GM21825 (cell line): Measurements from ENCODE around the gene PSMC2.
"Not testable (repeated sequence)": the region's sequence is repeated elsewhere in the genome, so short reads cannot be mapped to it uniquely, and the experiment has no call there.

Experiments used
- ATAC-seq: cut with Tn5 transposase; IDR thresholded peaks from one replicate; pipeline ENCODE4 v1.9.1; 2021; ENCODE audit warnings: mild to moderate bottlenecking, moderate library complexity; ENCODE audit not compliant: unreplicated experiment

The PSMC2 gene

GRCh38 chr7:103373866-103374643 is 26.6 kb downstream of the PSMC2 start:
- no peak for ATAC-seq

DNA sequence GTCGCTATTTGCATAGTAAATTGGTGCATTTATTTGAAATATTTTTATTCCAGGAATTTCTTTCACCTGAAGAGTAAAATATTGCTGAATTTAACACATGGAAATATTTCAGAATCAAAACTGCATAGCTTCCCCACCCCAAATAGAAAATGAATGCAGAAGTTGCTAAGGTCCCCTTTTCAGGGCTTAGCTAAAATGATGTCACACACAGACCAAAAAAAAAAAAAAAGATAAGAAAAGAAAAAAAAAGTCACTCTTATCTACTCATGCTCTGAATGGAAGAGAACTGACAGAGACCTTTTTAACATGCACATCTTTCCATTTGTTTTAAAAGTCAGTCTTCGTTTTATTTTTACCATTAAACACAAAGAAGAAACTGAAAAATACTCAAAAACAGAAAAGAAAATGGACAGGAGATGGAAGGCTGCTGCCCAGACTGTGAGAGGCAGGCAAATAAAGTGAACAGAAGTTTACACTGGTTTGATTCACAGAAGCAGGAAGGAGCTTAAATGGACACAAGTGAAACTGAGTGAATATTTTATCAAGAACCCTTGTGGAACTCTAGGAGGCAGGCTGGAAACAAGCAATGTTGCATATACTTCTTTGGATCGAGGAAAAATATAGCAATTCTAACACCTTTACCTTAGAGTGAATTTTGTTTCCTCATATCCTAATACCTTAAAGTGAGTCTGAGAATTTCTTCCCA is 32.0 kb downstream of the PSMC2 start:
- ATAC-seq: no peak

DNA sequence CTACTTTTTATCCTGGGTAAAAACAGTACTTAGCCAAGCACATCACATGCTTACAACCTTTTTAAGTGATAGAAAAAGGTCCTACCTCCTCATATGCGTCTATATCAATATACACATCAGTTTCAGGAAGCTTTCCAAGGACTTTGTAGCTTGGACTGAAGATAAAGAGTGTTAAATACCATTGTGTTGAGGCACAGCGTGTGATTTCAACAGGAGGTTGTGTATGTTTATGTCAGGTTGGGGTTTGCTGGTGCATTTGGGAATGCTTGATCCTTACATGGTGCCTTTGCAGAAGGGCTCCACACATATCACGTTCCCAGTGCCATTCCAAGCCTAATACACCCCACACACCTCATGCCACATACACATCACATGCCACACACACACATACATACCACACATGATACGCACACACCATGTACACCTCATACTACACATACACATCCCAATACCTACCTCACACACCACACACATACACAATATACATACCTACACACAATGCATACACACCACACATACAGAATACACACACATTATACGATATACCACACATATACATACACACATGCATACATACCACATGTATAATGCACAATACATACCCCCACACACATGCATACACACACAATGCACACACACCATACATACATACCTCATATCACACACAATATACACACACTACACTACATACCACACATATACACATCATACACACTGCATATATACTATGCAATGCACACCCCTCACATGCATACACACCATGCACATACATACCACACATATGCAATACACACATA is 33.1 kb downstream of the PSMC2 start:
- no peak for ATAC-seq

DNA sequence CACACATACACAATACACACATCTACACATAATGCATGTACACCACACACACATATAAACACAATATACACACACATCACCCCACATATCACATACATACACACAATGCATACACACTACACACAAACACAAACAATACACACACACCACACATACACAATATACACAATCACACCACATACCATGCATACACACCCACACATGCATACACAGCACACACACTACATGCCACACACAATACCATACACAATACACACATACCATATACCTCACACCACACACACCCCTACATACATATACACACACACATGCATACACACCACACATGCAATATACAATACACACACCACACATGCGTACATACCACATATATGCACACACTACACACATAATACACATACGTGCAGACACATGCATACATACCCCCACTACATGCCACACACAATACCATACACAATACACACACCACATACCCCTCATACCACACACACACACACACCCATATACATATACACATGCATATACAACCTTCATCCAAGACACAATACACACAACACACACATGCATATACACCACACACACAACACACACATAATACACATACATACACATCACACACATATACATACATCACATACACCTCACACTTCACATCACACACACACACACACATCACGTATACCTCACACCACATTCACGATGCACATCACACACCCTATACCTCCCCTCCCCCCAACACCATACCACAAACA is 34.0 kb downstream of the PSMC2 start:
- no peak for ATAC-seq

DNA sequence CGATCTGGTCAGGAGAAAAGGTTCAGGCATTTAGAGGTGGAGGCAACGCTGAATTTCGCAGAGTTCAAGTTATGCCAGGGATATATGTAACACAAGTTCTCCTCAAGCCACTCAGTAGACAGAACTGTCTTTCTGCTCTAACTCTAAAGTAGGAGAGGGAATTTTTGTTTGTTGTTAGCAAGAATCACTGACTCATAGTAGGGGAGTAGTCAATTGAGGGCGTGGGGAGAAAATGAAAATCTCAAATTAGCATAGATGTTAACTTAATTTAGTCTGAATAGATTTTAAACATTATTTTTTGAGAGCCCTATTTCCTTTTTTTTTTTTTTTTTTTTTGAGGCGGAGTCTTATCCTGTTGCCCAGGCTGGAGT is 34.6 kb downstream of the PSMC2 start:
- ATAC-seq: no peak

GRCh38 chr7:103387242-103387641 is 39.8 kb downstream of the PSMC2 start:
- ATAC-seq: no peak

DNA sequence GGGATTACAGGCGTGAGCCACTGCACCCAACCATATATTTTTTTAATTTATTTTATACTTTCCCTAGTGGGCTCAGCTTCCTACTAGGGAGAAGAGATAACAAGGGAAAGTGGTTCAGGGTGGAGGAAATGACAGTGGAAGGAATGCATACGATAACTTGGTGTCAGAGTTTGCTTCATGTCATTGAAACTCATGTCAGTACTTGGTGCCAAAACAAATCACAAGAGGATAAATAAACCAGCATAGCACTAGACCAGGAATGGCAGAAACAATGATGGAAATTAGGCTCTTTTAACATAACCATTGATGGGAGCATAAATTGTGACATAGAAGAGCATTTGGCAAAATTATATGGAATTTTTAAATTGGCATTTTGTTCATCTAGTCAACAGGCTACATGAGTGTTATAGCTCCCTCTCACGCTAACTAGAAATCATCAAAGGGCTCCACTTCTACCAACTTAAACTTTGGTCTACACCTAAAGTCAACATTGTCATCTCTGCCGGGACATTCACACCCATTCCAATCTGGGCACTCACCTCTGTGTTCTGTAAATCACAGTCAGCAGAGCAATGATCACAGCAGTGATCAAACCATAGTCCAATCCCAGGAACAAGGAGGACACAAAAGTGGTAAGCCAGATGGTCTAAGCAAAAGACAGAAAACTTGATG is 41.2 kb downstream of the PSMC2 start:
- no peak for ATAC-seq

GRCh38 chr7:103389263-103389662 is 41.8 kb downstream of the PSMC2 start:
- ATAC-seq: no peak

- no peak for ATAC-seq
These were observed 43.7 kb downstream of the PSMC2 start for GRCh38 chr7:103391150-103391549.

DNA sequence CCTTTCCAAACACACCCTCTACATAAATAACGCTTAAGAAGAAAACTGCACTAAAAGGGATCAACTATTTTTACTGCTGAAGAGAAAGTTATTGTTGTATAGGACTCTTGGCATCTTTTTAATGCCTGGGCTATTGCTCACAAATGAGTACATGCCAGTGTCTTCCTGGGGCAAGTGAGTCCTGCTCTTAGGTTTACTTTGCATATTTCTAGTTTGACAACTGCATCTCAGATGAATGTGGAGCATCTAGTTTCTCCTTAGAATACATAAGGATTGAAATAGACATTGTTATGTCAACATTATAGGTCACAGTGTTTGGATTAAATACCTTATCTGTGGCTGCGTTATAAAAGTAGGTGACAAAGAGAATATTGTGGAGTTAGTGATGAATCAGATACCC is 44.5 kb downstream of the PSMC2 start:
- no peak for ATAC-seq

- no peak for ATAC-seq
These were observed 47.1 kb downstream of the PSMC2 start for GRCh38 chr7:103394566-103394965.

- no peak for ATAC-seq
These were observed 47.6 kb downstream of the PSMC2 start for GRCh38 chr7:103395071-103395470.

- no peak for ATAC-seq
These were observed 49.0 kb downstream of the PSMC2 start for GRCh38 chr7:103396471-103396870.

GRCh38 chr7:103398483-103399127 is 51.2 kb downstream of the PSMC2 start:
- ATAC-seq: no peak

- not testable (repeated sequence) for ATAC-seq
These were observed 52.2 kb downstream of the PSMC2 start for GRCh38 chr7:103399687-103400086.

- not testable (repeated sequence) for ATAC-seq
These were observed 58.6 kb downstream of the PSMC2 start for GRCh38 chr7:103405789-103406613.

- no peak for ATAC-seq
These were observed 64.7 kb downstream of the PSMC2 start for GRCh38 chr7:103412151-103412550.

DNA sequence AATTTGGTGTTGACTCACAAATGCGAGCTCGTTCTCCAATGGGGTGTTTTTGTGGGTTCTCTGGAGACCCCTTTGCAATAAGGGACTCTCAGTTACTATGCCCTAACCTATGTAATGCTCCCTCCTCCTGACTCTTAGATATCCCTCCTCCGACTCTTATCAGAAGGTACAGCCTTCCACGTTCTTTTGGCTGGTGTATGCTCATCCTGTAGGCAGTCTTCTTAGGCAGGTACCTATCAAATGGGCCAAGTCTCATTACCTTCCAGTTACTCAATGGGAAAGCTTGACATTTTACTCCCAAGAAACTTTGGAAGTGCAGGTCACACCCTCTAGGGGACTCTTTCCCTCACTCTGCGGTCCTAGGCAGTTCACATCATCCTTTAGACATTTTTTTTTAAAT is 66.0 kb downstream of the PSMC2 start:
- no peak for ATAC-seq

- no peak for ATAC-seq
These were observed 70.8 kb downstream of the PSMC2 start for GRCh38 chr7:103418241-103418640.
